K562 (cell line): ENCODE data around the gene EDEM1. TPM values are rescaled to one million over a fixed set of nuclear protein-coding genes. Genes with fewer than 3 reads are reported as not detected.
A peak's percentile ranks its signal among the peaks of the same experiment; 100 is the strongest.

ENCODE experiments used
- CBX8 ChIP-seq: fragments of 200-600 bp; sonication (generic); IDR thresholded peaks from 2 replicates; pipeline ENCODE4 v1.6.1; 2012; ENCODE audit warnings: borderline replicate concordance, mixed run types, low read depth, mild to moderate bottlenecking, moderate library complexity, mixed read lengths, low read length, control low read depth, inconsistent platforms; ENCODE audit not compliant: poor library complexity, severe bottlenecking; ENCODE audit errors: extremely low read depth
- CREB3L1 ChIP-seq: fragments of 450-650 bp; IDR thresholded peaks from 2 replicates; pipeline ENCODE4 v1.6.1; 2014; ENCODE audit warnings: low read depth, mild to moderate bottlenecking, moderate library complexity, borderline replicate concordance
- ELF4 ChIP-seq: fragments of 450-650 bp; formaldehyde crosslinking; IDR thresholded peaks from 2 replicates; pipeline ENCODE4 v1.4.0; 2022; ENCODE audit warnings: missing genetic modification characterization
- GATAD2A ChIP-seq: fragments of 450-650 bp; IDR thresholded peaks from 2 replicates; pipeline ENCODE4 v1.6.1; 2017
- HNRNPH1 ChIP-seq: fragments of 200-400 bp; formaldehyde crosslinking; optimal IDR thresholded peaks from 2 replicates; pipeline ENCODE3; 2017; ENCODE audit warnings: low read depth, mild to moderate bottlenecking, low read length, moderate library complexity
- LARP7 ChIP-seq: fragments of 450-650 bp; IDR thresholded peaks from 2 replicates; pipeline ENCODE4 v1.6.1; 2016
- RFX1 ChIP-seq: fragments of 450-650 bp; IDR thresholded peaks from 2 replicates; pipeline ENCODE4 v1.6.1; 2016; ENCODE audit warnings: mild to moderate bottlenecking, moderate library complexity
- SRSF3 ChIP-seq: fragments of 200-400 bp; formaldehyde crosslinking; IDR thresholded peaks from 2 replicates; pipeline ENCODE4 v1.6.1; 2016; ENCODE audit warnings: mild to moderate bottlenecking, low read length, moderate library complexity; ENCODE audit not compliant: insufficient read depth
- TAF7 ChIP-seq: fragments of 450-650 bp; IDR thresholded peaks from 2 replicates; pipeline ENCODE4 v1.6.1; 2016; ENCODE audit warnings: missing genetic modification characterization, missing compliant biosample characterization
- TRIM24 ChIP-seq, 2 experiments: fragments of 450-650 bp; IDR thresholded peaks; 2 replicates each; pipeline ENCODE4 v1.6.1; 2016
- ZBED1 ChIP-seq: IDR thresholded peaks from 2 replicates; pipeline ENCODE4 v1.6.1; 2014
- ZBTB17 ChIP-seq: fragments of 450-650 bp; formaldehyde crosslinking; IDR thresholded peaks from 2 replicates; pipeline ENCODE4 v1.4.0; 2020; ENCODE audit warnings: mild to moderate bottlenecking
- ZHX1 ChIP-seq: fragments of 150-350 bp; conservative IDR thresholded peaks from 2 replicates; pipeline ENCODE4 v1.6.1; 2014; ENCODE audit warnings: low read length
- ZNF134 ChIP-seq: fragments of 250-450 bp; sonication (Bioruptor Pico); conservative IDR thresholded peaks from 2 replicates; pipeline ENCODE4 v1.4.0; 2020
- ZNF282 ChIP-seq: sonication (generic); formaldehyde crosslinking; IDR thresholded peaks from 2 replicates; pipeline ENCODE4 v1.8.1; 2023; ENCODE audit warnings: missing genetic modification reagents
- ZNF311 ChIP-seq: fragments of 250-450 bp; sonication (Bioruptor Pico); IDR thresholded peaks from 2 replicates; pipeline ENCODE4 v1.4.0; 2020; ENCODE audit warnings: mild to moderate bottlenecking, moderate library complexity
- ZNF324 ChIP-seq: fragments of 250-450 bp; sonication (Bioruptor Pico); IDR thresholded peaks from 2 replicates; pipeline ENCODE4 v1.4.0; 2020; ENCODE audit warnings: mild to moderate bottlenecking
- ZNF77 ChIP-seq: fragments of 250-450 bp; sonication (Bioruptor Pico); IDR thresholded peaks from 2 replicates; pipeline ENCODE4 v1.5.0; 2020
- polyA plus RNA-seq, 8 experiments: library from polyadenylated mRNA; depleted of rRNA in 4 of 8; stranded (reverse) in 5 of 8; unstranded in 3 of 8; fragments of >200 nt; fragmentation: Nextera tagmentation in 2 of 8; fragmentation: Illumina TruSeq in 1 of 8; extraction: Ambion mirVana in 2 of 8; extraction: Trizol in 1 of 8; gene quantifications; 2 replicates each; pipeline versions ENCODE4 v1.2.1 to v1.2.3, GENCODE V29; 2011 to 2014; ENCODE audit warnings: inconsistent platforms in 1 of 8, missing spikeins in 1 of 8
- total RNA-seq, 7 experiments: library from RNA; depleted of rRNA in 6 of 7; stranded (reverse); fragments of >200 nt in 6 of 7; fragmentation: Illumina TruSeq in 2 of 7; extraction: Trizol in 2 of 7; gene quantifications; 2 replicates each; pipeline versions ENCODE4 v1.2.1 to v1.2.3, GENCODE V29; 2011 to 2021; ENCODE audit warnings: low replicate concordance in 1 of 7
- TF ChIP-seq, protein P1 (sequence below): sonication (generic); formaldehyde crosslinking; IDR thresholded peaks from 2 replicates; pipeline ENCODE4 v1.8.0; 2022; ENCODE audit warnings: mild to moderate bottlenecking, missing genetic modification reagents, borderline replicate concordance
- TF ChIP-seq, protein P2 (sequence below), 2 experiments: IDR thresholded peaks; 2 replicates each; pipeline ENCODE4 v1.6.1; 2012; ENCODE audit warnings: improper control_type of control experiment in 2 of 2, low read depth in 2 of 2, low read length in 2 of 2, borderline replicate concordance in 1 of 2

Gene EDEM1
- total and polyA plus RNA-seq, 9 of the 15 experiments (the other 6 are each of a cell fraction or from before 2014, with no cell fraction given), result 6.2 to 36.7 (median 14.3) TPM

GRCh38 chr3:5151586-5151985 lies 35.9 kb upstream of the EDEM1 start (continued):
- TF ChIP-seq, protein P1, sequence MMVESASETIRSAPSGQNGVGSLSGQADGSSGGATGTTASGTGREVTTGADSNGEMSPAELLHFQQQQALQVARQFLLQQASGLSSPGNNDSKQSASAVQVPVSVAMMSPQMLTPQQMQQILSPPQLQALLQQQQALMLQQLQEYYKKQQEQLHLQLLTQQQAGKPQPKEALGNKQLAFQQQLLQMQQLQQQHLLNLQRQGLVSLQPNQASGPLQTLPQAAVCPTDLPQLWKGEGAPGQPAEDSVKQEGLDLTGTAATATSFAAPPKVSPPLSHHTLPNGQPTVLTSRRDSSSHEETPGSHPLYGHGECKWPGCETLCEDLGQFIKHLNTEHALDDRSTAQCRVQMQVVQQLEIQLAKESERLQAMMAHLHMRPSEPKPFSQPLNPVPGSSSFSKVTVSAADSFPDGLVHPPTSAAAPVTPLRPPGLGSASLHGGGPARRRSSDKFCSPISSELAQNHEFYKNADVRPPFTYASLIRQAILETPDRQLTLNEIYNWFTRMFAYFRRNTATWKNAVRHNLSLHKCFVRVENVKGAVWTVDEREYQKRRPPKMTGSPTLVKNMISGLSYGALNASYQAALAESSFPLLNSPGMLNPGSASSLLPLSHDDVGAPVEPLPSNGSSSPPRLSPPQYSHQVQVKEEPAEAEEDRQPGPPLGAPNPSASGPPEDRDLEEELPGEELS (CRISPR knock-in tag), result no peak
- TF ChIP-seq ZBTB17 (CRISPR knock-in tag) (no peak), SRSF3 (no peak), ZHX1 (no peak), ZNF282 (CRISPR knock-in tag) (no peak), HNRNPH1 (no peak), ZNF77 (CRISPR knock-in tag) (no peak), TAF7 (tag) (0 out of 2 replicates have a peak, but pooled peaks have one; percentile 8), ZNF324 (CRISPR knock-in tag) (no peak), CBX8 (no peak), RFX1 (no peak), ZNF134 (no peak), ZNF311 (CRISPR knock-in tag) (no peak), ELF4 (no peak), GATAD2A (no peak), LARP7 (no peak), TRIM24 (IDR thresholded peaks at IDR 0.05) (no peak), ZBED1 (no peak), CREB3L1 (no peak)
- TF ChIP-seq, protein P2, sequence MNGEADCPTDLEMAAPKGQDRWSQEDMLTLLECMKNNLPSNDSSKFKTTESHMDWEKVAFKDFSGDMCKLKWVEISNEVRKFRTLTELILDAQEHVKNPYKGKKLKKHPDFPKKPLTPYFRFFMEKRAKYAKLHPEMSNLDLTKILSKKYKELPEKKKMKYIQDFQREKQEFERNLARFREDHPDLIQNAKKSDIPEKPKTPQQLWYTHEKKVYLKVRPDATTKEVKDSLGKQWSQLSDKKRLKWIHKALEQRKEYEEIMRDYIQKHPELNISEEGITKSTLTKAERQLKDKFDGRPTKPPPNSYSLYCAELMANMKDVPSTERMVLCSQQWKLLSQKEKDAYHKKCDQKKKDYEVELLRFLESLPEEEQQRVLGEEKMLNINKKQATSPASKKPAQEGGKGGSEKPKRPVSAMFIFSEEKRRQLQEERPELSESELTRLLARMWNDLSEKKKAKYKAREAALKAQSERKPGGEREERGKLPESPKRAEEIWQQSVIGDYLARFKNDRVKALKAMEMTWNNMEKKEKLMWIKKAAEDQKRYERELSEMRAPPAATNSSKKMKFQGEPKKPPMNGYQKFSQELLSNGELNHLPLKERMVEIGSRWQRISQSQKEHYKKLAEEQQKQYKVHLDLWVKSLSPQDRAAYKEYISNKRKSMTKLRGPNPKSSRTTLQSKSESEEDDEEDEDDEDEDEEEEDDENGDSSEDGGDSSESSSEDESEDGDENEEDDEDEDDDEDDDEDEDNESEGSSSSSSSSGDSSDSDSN (IDR thresholded peaks at IDR 0.05; ENCODE audit: borderline replicate concordance in 1 of 2, low read depth in 2 of 2, low read length in 2 of 2), result peak in 1 of 2 experiments; percentile 67; a peak in 1 of 4 replicates
